ENCODE measurements around the gene TMEM108. TPM values are rescaled to one million over a fixed set of nuclear protein-coding genes. Genes with fewer than 3 reads are reported as not detected.

Gene TMEM108
- polyA plus RNA-seq, 1 donor (not counting 4 experiments of a cell fraction or from before 2014, with no cell fraction given): not detected

- no peak overlapping the region for H3K4me3 ChIP-seq (ENCODE audit: control insufficient read depth in 2 of 3, extremely low read depth in 1 of 3, insufficient read depth in 2 of 3, low read depth in 1 of 3, low read length in 3 of 3)
- dilution Hi-C loops (cut with MboI; ENCODE audit: extremely low pct_ligation_motif_present, low sequenced_read_pairs): no loop called here
- no peak overlapping the region for H2AFZ ChIP-seq (ENCODE audit: control insufficient read depth, low read length)
- TF ChIP-seq EZH2 (IDR thresholded peaks at IDR 0.05; ENCODE audit: low read length): no peak
- TF ChIP-seq, protein P1, sequence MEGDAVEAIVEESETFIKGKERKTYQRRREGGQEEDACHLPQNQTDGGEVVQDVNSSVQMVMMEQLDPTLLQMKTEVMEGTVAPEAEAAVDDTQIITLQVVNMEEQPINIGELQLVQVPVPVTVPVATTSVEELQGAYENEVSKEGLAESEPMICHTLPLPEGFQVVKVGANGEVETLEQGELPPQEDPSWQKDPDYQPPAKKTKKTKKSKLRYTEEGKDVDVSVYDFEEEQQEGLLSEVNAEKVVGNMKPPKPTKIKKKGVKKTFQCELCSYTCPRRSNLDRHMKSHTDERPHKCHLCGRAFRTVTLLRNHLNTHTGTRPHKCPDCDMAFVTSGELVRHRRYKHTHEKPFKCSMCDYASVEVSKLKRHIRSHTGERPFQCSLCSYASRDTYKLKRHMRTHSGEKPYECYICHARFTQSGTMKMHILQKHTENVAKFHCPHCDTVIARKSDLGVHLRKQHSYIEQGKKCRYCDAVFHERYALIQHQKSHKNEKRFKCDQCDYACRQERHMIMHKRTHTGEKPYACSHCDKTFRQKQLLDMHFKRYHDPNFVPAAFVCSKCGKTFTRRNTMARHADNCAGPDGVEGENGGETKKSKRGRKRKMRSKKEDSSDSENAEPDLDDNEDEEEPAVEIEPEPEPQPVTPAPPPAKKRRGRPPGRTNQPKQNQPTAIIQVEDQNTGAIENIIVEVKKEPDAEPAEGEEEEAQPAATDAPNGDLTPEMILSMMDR (optimal IDR thresholded peaks at IDR 0.05 in 1 of 3, IDR thresholded peaks at IDR 0.05 in 1 of 3, conservative IDR thresholded peaks at IDR 0.05 in 1 of 3; ENCODE audit: extremely low read depth in 1 of 3, insufficient read depth in 2 of 3, low read length in 3 of 3): no peak
- H4K20me1 ChIP-seq (ENCODE audit: control insufficient read depth, extremely low read depth, insufficient read depth, low read length): no peaks in the 10 kb centered on the region
- H3K27ac ChIP-seq (ENCODE audit: control insufficient read depth, insufficient read depth, low read length): no peak overlapping the region
- no peaks in the 10 kb centered on the region for H3K79me2 ChIP-seq (ENCODE audit: control insufficient read depth, insufficient read depth, low read length)
- H3K36me3 ChIP-seq (ENCODE audit: control insufficient read depth in 2 of 2, extremely low read depth in 1 of 2, insufficient read depth in 2 of 2, low read length in 2 of 2): no peaks in the 10 kb centered on the region
- no peaks in the 10 kb centered on the region for H3K9me3 ChIP-seq (ENCODE audit: control insufficient read depth, low read depth, low read length)
- H3K4me2 ChIP-seq (ENCODE audit: control insufficient read depth, extremely low read depth, insufficient read depth, low read depth, low read length): no peak overlapping the region
- no peak overlapping the region for H3K9ac ChIP-seq (ENCODE audit: control insufficient read depth, extremely low read depth, insufficient read depth, low read length)
- no peaks in the 10 kb centered on the region for H3K27me3 ChIP-seq (ENCODE audit: control insufficient read depth, extremely low read depth, insufficient read depth, low read length)
- peaks cover 11% of the 10 kb centered on the region for H3K4me1 ChIP-seq (ENCODE audit: control insufficient read depth, extremely low read depth, insufficient read depth, low read length)
- H3K9me1 ChIP-seq (ENCODE audit: control insufficient read depth, extremely low read depth, insufficient read depth, low read length): no peaks in the 10 kb centered on the region
- FAIRE-seq: no peak
- DNase-seq (ENCODE audit: low read depth, low spot score): no peak
Observed at GRCh38 chr3:133441867-133442270, 403.7 kb downstream of the TMEM108 start.

GRCh38 chr3:133442518-133442917, 404.3 kb downstream of the TMEM108 start:
- TF ChIP-seq EZH2 (IDR thresholded peaks at IDR 0.05; ENCODE audit: low read length): no peak
- TF ChIP-seq, protein P1 (optimal IDR thresholded peaks at IDR 0.05 in 1 of 3, IDR thresholded peaks at IDR 0.05 in 1 of 3, conservative IDR thresholded peaks at IDR 0.05 in 1 of 3; ENCODE audit: extremely low read depth in 1 of 3, insufficient read depth in 2 of 3, low read length in 3 of 3): no peak
- no peaks in the 10 kb centered on the region for H4K20me1 ChIP-seq (ENCODE audit: control insufficient read depth, extremely low read depth, insufficient read depth, low read length)
- H3K27me3 ChIP-seq (ENCODE audit: control insufficient read depth, extremely low read depth, insufficient read depth, low read length): no peaks in the 10 kb centered on the region
- FAIRE-seq (no peak), DNase-seq (ENCODE audit: low read depth, low spot score) (no peak)
- H3K9me3 ChIP-seq (ENCODE audit: control insufficient read depth, low read depth, low read length): no peaks in the 10 kb centered on the region
- no peak overlapping the region for H3K9ac ChIP-seq (ENCODE audit: control insufficient read depth, extremely low read depth, insufficient read depth, low read length)
- H3K79me2 ChIP-seq (ENCODE audit: control insufficient read depth, insufficient read depth, low read length): no peaks in the 10 kb centered on the region
- no peak overlapping the region for H2AFZ ChIP-seq (ENCODE audit: control insufficient read depth, low read length)
- H3K4me3 ChIP-seq (ENCODE audit: control insufficient read depth in 2 of 3, extremely low read depth in 1 of 3, insufficient read depth in 2 of 3, low read depth in 1 of 3, low read length in 3 of 3): no peak overlapping the region
- no peak overlapping the region for H3K27ac ChIP-seq (ENCODE audit: control insufficient read depth, insufficient read depth, low read length)
- H3K36me3 ChIP-seq (ENCODE audit: control insufficient read depth in 2 of 2, extremely low read depth in 1 of 2, insufficient read depth in 2 of 2, low read length in 2 of 2): no peaks in the 10 kb centered on the region
- H3K4me2 ChIP-seq (ENCODE audit: control insufficient read depth, extremely low read depth, insufficient read depth, low read depth, low read length): no peak overlapping the region
- peaks cover 11% of the 10 kb centered on the region for H3K4me1 ChIP-seq (ENCODE audit: control insufficient read depth, extremely low read depth, insufficient read depth, low read length)
- H3K9me1 ChIP-seq (ENCODE audit: control insufficient read depth, extremely low read depth, insufficient read depth, low read length): no peaks in the 10 kb centered on the region
- dilution Hi-C loops (cut with MboI; ENCODE audit: extremely low pct_ligation_motif_present, low sequenced_read_pairs): no loop called here

Data from keratinocyte (primary cell).